Hypothalamus (tissue), 51 donors: ENCODE measurements around the gene COL9A2.

ENCODE experiments used
- DNase-seq, 51 donors: peaks; one replicate each; lab custom pipeline; 2025; lab: John Stamatoyannopoulos, UW

Gene COL9A2

DNA sequence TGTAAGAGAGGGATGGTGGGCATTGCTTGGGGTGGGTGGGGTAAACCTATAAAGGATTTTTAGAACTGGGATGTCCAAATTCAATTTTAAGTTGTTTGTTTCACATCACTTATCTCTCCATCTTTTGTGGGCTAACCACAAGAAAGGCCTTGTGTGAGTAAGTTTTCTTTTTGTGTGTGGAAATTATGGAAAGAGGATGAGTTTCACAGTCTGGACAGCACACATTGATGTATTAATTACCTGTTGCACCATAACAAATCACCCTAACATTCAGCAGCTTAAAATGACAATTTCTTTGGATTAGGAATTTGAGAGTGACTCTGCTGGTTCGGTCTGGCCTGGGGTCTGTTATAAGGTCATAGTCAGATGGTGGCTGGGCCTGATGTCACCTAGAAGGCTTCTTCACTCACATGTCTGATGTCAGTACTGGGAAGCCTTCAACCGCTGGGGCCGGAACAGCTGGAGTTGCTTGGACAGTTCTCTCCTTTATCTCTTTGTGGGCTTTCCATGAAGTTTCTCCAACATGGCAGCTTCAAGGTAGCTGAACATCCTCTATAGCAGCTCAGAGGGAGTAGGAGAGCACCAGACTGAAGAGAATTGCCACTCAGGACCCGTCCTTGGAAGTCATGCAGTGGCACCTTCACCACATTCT, 2.0 kb upstream of the COL9A2 start:
- DNase-seq: no peak

DNA sequence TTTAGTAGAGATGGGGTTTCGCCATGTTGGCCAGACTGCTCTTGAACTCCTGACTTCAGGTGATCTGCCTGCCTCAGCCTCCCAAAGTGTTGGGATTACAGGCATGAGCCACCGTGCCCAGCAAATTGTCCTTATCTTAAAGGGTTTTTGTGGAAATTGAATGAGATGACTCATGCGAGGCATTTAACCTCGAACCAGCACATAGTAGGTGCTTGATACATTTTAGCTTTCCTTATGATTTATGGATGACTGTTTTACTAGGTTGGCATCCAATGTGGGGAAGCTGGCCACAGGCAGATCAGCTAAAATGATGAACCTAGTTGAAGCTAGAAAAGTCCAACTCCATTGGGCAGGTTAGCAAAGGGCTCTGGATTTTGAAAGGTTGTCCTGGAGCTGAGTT, 1.4 kb upstream of the COL9A2 start:
- DNase-seq: no peak

DNA sequence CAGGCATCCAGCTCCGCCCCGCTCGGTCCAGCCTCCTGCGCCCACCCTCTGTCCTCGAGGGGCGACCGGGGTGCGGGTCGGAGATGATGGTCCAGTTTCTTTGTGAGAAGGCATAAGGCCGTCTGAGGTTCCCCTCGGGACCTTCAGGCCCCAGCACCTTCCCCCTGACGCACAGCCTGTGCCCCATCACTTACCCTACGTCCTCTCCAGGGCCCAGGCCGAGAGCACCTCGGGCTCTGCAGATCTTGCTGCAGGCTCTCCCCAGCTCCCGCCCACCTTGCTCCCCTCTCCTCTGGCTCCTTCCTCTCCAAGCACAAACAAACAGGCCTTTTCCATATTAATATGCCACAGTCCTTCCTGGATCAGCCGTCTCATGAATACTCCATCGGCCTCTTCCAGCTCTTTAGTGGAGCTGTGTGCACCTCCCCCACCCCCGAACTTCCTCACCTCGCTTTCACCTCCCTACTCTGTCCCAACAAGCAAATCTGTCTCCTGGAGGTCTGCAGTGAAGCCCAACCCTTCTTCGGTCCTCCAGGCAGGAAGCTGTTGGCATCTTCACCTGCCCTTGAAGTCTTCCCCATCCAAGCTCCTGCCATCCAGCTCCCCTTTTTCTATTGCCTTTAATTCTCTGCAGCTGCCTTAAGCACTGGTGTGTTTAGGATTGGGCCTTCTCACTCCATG, 448 bp upstream of the COL9A2 start:
- peak in 5 of 51 donors; percentile 25 to 49 (median 28) for DNase-seq

DNA sequence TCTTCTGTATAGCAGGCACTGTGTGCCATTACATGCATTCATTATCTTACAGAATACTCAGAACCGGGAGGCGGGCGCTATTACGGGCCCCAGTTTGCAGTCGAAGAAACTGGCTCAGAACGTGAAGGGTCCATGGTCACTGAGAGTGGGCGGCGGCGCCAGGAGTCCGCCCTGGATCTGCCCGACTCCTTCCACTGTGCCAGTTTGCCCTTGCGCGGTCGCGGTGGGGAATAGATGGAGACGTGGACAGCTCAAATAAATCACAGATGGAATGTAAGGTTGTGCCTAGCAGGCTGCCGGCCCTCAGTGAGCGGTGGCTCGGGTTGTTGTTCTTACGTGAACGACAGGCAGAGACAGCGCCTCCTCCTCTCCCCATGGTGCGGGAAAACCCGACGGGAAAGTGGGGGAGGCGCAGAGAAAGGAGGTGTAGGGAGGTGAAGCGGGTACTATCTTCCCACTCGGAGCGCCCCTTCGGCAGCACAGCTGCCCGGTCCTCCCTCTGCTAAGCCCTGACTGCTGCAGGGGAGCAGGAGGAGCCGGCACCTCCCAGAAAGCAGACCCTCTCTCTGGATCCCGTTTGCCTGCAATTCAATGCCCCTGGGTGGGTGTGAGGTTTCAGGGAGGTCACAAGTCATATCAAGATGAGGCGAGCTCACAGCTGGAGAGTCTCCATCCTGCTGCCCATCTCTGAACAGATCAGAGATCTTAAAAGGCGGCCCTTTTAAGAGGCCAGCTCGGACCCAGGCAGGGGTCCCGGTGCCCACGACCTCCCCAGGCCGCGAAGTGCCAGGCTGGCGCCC, 1.1 kb downstream of the COL9A2 start:
- peak in 32 of 51 donors; percentile 15 to 86 (median 52) for DNase-seq

DNA sequence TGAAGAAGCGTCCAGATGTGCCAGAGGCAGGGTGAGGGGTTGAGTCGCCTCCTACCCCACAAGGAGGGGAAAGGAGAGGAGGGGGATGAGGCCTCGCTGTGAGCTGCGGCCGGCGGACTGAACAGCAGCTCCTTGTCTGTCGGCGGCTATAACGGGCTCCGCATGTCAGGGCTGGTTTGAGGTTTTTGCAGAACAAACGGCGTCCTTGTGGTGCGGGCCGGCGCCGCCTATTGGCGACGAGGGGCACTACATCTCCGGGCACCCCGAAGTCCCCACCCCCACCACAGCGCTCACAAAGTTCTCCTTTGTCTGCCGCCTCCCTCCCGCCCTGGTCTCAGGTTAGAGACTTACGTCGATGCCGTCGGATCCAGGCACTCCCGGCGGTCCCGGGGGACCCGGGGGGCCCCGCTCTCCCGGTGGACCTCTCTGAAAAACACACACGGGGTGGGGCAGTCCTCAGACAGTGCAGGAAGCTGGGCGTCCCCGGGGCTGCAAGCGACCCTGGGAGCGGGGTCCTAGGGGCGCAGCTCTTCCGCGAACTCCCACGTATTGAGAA, 1.8 kb downstream of the COL9A2 start:
- peak; percentile 35 to 95 (median 84) for DNase-seq

DNA sequence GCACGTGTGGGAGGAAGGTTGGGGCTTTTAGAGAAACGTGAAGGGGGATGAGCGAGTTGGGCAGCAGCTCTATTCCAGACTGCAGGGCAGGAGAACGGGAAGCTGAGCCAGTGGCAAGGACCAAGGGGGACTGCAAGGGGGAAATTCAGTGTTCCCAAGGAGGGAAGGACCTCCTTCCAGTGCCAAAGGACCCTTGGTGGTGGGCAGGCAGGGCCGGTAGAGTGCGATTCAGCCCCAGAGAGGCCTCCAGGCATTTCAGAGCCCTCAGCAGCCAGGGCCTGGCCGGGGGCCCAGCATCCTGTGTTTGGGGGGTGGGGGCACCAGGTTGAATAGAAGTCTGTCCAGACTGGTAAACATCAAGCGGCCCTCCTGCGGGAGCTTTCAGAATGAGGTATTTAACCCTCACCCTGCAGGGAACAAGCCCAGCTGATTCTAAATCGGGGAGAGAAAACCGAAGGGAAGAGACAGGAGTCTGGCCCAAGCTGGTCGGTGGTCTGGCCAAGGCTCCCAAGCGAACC, 2.3 kb downstream of the COL9A2 start:
- peak in 22 of 51 donors; percentile 14 to 84 (median 58) for DNase-seq

DNA sequence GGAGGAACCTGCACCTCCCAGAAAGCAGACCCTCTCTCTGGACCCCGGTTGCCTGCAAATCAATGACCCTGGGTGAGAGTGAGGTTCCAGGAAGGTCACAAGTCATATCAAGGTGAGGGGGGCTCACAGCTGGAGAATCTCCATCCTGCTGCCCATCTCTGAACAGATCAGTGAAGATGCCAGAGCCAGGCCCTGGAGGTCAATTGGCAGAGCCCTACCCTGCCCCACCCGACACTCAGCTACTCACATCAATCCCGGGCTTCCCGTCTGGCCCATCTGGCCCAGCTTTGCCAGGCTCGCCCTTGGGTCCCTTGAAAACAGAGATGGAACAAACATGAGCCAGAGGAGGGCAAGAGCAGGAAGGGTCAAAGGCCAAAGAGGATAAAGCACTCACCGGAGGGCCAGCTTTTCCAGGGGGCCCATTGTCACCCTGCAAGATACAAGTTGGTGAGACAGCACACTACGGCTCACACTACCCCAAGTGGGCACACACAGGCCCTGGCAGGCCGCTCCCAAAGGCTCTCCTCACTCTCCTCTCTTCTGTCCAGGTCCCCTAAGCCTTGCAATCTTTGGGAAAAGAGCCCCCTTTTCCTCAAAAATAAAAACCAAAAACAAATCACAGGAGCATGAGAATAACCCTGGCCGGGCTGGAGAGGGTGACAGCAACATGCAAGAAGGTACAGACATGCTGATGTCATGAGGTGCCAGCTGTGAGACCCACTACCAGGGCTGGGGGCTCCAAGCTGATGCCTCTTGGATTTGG, 2.9 kb downstream of the COL9A2 start:
- DNase-seq: no peak

DNA sequence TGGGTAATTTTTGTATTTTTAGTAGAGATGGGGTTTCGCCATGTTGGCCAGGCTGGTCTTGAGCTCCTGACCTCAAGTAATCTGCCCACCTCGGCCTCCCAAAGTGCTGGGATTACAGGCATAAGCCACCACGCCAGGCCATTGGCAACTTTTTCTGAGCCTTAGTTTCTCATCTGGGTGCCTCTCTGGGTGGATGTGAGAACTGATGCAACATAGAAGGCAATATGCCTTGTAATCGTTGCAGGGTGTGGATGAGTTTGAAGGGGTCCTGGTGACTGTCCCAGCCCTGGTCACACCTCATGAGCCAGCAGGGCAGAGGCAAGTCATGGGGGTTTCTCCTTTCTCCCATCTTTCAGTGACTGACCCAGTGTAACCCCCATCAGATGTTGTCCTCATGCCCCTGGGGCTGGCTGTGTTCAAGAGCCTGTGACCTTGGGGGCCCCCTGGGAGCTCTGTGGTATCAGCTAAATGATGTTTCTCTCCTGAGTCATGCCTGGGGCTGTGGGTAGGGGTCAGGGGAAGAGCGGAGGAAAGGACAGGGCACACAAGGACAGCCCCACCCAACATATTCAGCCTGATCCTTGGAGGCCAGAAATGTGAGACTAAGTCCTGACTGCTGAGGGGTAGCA, 3.6 kb downstream of the COL9A2 start:
- DNase-seq: peak in 1 of 51 donors; percentile 7

DNA sequence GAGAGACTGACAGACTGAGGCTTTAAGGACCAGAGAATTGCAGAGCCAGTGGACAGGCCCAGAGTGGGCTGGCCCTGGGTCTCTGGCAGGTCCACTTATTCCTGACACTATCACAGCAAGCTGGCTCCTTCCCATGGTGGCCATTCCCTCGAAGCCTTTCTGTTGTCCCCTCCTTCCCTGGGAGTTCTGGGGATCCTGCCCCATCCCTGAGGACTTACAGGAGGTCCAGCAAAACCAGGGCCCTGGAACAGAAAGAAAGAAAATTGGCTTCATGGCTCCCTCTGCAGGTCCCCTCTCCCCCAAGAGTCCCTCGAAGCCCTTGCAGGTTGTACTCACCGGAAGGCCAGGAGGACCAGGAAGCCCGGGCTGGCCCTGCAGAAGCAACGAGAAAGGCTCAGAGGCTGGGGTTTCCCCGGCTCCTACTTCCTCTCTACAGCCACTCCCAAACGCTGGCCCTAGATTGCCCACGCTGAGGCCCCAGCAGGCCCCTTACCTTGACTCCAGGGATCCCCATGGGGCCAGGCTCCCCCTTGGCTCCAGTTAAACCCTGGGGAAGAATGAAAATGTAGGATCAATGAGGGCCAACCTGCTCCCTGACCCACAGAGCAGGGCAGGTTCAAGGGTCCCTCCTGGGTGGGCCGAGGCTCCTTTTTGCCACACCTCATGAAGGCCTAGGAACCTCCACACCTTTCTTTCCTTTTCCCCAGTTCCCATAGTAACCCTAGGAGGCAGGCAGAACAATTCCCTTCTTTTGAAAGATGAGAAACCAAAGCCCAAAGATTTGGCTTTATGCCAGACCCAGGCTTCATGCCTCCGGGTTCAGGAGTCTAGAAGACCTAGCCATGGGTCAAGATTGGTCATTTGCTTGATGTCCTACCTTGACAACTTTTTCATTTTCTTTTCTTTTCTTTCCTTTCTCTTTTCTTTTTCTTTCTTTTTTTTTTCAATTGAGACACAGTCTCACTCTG, 4.6 kb downstream of the COL9A2 start:
- DNase-seq: peak in 10 of 51 donors; percentile 13 to 29 (median 21)

DNA sequence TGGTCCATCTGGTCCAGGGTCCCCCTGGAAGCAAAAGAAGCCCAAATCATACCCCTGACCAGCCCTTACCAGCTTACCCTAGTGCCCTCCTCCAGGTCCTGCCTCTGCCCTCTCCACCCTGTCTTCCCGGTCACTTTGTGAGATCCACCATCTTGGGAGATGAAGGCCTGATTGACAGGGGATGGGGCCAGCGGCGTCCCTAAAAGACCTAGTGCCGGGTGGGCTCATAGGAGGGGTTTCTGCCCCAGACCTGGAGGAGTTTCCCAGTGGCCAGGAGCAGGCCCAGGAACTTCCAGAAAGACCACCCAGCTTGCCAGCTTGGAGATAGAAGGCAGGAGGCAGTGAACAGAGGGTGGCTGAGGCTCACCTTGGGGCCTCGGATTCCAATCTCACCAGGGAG, 5.4 kb downstream of the COL9A2 start:
- DNase-seq: no peak

DNA sequence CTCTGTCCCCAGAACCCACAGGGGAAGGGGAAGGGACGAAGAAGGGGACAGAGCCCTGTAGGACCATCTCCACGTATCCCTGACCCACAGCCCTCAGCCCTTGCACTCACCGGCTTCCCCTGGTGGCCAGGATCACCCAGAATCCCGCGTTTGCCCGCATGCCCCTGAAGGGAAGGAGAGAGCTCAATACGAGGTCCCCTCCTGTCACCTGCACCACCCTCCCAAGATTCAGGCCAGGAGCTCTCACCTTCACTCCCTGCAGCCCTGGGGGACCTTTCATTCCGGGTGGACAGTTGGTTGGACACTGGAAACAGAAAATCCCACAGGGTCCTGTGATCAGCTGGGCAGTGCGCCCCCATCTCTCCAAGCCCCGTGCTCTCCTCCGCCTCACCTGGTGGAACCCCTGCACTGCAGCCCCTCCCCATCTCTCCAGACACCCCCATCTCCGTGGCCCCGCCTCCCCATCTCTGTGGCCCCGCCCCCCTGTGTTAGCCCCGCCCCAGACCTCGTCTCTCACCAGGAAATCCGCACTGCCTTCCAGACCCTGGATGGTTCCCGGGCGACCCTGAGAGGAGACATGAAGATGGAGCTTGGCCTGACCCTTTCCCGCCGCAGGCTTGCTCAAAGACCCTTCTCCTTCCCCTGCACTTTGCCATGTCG, 6.0 kb downstream of the COL9A2 start:
- no peak for DNase-seq

DNA sequence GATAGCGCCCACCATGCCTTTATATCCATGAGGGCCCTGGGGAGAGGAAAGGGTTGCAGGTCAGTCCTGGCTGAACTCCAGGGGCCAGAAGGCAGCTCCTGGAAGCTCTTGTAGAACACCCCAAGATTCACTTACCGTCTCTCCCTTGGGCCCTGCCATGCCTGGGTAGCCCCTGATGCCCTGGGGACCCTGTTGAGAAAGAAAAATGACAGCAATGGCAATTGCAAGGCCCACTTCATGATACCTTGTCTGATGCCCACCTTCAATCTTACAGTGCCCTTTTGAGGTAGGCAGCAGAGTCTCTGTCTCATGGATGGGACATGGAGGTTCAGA, 7.0 kb downstream of the COL9A2 start:
- no peak for DNase-seq

DNA sequence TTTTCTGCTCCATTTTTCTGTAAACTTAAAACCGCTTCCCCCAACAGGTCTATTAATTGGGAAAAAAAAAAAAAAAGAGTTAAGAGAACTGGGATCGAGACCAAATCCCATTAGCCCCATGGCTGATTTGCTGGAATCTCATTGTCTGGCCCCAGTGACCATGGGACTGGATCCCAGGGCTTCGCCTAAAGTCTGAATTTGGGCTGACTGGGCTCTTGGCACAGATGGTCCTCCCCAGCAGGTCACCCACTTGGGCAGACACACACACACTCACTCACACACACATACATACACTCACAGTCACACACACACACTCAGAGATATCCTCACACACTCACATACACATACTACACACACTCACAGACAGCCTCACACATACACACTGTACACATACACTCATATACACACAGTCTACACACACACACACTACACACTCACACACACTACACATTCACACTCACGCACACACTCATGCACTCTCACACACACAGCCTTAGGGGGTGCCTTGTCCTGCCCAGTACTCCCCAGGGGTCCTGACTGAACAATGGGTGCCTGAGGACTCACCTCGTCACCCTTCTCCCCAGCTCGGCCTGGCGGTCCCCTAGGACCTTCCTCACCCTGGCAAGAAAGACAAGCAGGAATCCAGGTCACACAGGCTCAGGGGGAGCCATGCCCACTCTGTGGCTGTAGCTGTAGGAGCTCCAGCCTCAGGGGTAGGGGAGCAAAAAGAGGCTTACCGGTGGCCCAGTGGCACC, 7.5 kb downstream of the COL9A2 start:
- DNase-seq: peak in 27 of 51 donors; percentile 9 to 67 (median 30)

DNA sequence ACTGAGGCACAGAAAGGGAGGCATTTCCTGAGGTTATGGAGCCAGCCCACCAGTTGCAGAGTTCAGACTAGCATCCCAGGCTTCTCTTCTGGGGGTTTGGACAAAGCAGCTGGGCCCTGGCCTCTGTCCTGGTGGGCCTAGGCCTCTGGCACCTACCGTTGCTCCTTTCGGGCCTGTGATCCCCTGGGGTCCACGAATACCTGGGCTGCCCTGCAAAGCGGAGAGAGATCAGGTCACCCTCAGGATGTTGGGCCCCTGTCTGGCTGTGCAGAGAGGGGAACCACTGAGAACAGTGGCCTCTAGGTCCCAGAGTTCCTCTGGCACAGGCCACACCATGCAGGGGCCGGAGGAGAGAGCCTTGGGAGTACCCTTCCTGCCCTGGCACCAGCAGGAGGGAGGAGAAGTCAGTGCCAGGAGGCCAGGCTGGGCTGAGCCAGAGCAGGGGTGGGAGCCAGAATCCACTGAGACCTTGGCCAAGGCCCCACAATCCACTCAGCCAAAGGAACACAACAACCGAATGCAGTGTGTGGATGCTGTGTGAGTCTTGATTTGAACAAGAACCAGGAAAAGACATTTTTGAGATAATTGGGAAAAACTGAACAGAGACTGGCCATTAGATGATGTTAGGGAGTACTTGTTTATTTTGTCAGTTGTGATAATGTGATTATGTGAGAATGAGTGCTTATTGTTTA, 8.9 kb downstream of the COL9A2 start:
- peak in 38 of 51 donors; percentile 6 to 82 (median 56) for DNase-seq

DNA sequence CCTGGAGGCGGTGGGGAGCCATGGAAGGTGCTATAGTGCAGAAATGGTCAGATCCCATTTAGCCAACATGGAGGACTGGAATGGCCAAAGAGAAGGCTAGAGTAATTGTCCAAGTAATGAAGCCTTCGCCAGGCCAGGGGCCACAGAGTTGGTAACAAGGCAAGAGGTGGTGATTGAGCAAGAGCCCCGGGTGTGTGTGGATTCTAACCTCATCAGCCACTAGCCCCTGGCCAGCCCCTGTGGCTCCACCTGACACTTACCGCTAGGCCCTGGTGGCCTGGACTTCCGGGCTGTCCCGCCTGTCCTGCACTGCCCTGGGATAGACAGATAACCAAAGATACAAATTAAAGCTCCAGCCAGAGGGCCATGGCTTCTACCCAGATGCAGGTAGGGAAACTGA, 9.9 kb downstream of the COL9A2 start:
- DNase-seq: no peak

DNA sequence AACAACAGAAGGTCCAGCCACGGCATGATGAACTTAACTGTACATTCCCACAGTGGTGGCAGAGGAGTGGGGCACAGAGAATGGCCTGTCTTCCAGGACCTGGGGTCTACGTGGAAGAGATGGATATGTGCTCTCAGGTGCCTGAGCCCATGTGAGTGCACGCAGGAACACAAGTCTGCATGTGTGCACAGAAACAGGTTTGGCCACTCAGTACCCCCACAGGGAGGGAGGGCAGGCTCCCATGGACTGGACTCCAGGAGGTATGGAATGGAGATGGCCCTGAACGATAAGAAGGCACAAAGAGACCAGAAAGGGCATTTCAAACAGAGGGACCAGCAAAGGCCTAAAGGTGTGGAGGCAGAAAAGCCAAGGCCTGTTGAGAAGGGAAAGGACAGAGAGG, 10.8 kb downstream of the COL9A2 start:
- no peak for DNase-seq

DNA sequence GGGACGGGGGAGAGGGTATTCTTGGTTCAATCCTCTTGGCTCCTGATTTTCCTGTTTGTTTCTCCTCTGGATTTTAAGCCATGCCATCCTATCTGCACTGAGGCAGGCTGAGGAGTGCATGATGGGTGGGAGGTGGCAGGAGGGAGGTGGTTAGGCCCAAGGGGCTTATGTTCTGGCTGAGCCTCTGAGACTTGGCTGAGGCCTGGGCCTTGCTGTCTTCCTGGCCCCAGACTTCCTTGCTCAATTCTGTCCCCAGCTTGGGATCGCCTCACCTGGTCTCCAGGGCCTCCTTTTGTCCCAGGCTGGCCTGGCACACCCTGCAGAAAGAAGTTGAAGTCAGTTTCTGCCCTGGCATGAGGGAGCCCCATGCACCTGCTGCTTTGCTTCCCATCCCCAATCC, 11.2 kb downstream of the COL9A2 start:
- no peak for DNase-seq
